Parathyroid adenoma (tissue), 2 donors: Measurements from ENCODE around the gene SRSF2.
"Not testable (repeated sequence)": the region's sequence is repeated elsewhere in the genome, so short reads cannot be mapped to it uniquely, and the experiment has no call there.

Experiments used
- H2AFZ ChIP-seq: fragments of 300-600 bp; sonication (generic); one replicate; pipeline ENCODE4 v1.7.0; 2017; ENCODE audit warnings: antibody characterized with exemption, mild to moderate bottlenecking
- H3K27ac ChIP-seq: fragments of 300-600 bp; sonication (generic); one replicate; pipeline ENCODE4 v1.7.0; 2017
- H3K27me3 ChIP-seq: fragments of 300-600 bp; sonication (generic); one replicate; pipeline ENCODE4 v1.7.0; 2017; ENCODE audit warnings: low read length; ENCODE audit not compliant: control insufficient read depth, insufficient read depth
- H3K36me3 ChIP-seq: fragments of 300-600 bp; sonication (generic); one replicate; pipeline ENCODE4 v1.7.0; 2017; ENCODE audit warnings: low read length; ENCODE audit not compliant: control insufficient read depth, insufficient read depth
- H3K4me1 ChIP-seq: fragments of 300-600 bp; sonication (generic); one replicate; pipeline ENCODE4 v1.7.0; 2017; ENCODE audit warnings: control low read depth
- H3K4me2 ChIP-seq: fragments of 300-600 bp; sonication (generic); one replicate; pipeline ENCODE4 v1.7.0; 2017; ENCODE audit warnings: low read length
- H3K4me3 ChIP-seq: fragments of 300-600 bp; sonication (generic); one replicate; pipeline ENCODE4 v1.7.0; 2017; ENCODE audit warnings: low read depth, low read length
- H3K79me2 ChIP-seq: fragments of 300-600 bp; sonication (generic); one replicate; pipeline ENCODE4 v1.7.0; 2017; ENCODE audit warnings: control low read depth
- H3K9ac ChIP-seq: fragments of 300-600 bp; sonication (generic); one replicate; pipeline ENCODE4 v1.7.0; 2017; ENCODE audit warnings: mild to moderate bottlenecking
- H3K9me3 ChIP-seq: fragments of 300-600 bp; sonication (generic); one replicate; pipeline ENCODE4 v1.7.0; 2017; ENCODE audit warnings: low read length; ENCODE audit not compliant: control insufficient read depth
- CTCF ChIP-seq: fragments of 300-600 bp; sonication (generic); IDR thresholded peaks from one replicate; pipeline ENCODE4 v1.7.0; 2017; ENCODE audit warnings: antibody characterized with exemption, mild to moderate bottlenecking
- donor health status: primary hyperparathyroidism.

SRSF2 gene

GRCh38 chr17:76747716-76748363 is 10.7 kb upstream of the SRSF2 start:
- no peak overlapping the region for H3K9ac ChIP-seq
- H3K27me3 ChIP-seq, result no peaks in the 10 kb centered on the region
- H3K79me2 ChIP-seq, result no peaks in the 10 kb centered on the region
- H3K4me2 ChIP-seq, result no peak overlapping the region
- H3K4me3 ChIP-seq, result no peak overlapping the region
- H3K4me1 ChIP-seq, result no peaks in the 10 kb centered on the region
- H3K36me3 ChIP-seq, result no peaks in the 10 kb centered on the region
- H3K9me3 ChIP-seq, result no peaks in the 10 kb centered on the region
- no peak overlapping the region for H2AFZ ChIP-seq
- no peak for TF ChIP-seq CTCF
- H3K27ac ChIP-seq, result no peak overlapping the region

- not testable (repeated sequence) for H3K27ac ChIP-seq
These were observed 8.7 kb upstream of the SRSF2 start for GRCh38 chr17:76745785-76746184.

GRCh38 chr17:76744747-76745146 is 7.6 kb upstream of the SRSF2 start:
- H3K4me3 ChIP-seq, result no peak overlapping the region
- H3K9ac ChIP-seq, result no peak overlapping the region
- H3K9me3 ChIP-seq, result no peaks in the 10 kb centered on the region
- H3K27ac ChIP-seq, result no peak overlapping the region
- TF ChIP-seq CTCF, result no peak
- H3K36me3 ChIP-seq, result no peaks in the 10 kb centered on the region
- no peaks in the 10 kb centered on the region for H3K27me3 ChIP-seq
- no peak overlapping the region for H2AFZ ChIP-seq
- no peaks in the 10 kb centered on the region for H3K4me1 ChIP-seq
- no peaks in the 10 kb centered on the region for H3K79me2 ChIP-seq
- no peak overlapping the region for H3K4me2 ChIP-seq

More at GRCh38 chr17:76745785-76746184, 8.7 kb upstream of the SRSF2 start:
- not testable (repeated sequence) for H3K27me3 ChIP-seq, H3K4me3 ChIP-seq, H2AFZ ChIP-seq, H3K36me3 ChIP-seq, H3K9me3 ChIP-seq, H3K79me2 ChIP-seq, H3K4me1 ChIP-seq, H3K4me2 ChIP-seq, H3K9ac ChIP-seq

- TF ChIP-seq CTCF, result no peak
- H3K4me3 ChIP-seq, result no peak overlapping the region
- no peak overlapping the region for H3K4me2 ChIP-seq
- no peaks in the 10 kb centered on the region for H3K9me3 ChIP-seq
- no peaks in the 10 kb centered on the region for H3K36me3 ChIP-seq
- no peak overlapping the region for H3K9ac ChIP-seq
- H3K79me2 ChIP-seq, result peaks cover 13% of the 10 kb centered on the region
- H3K27me3 ChIP-seq, result no peaks in the 10 kb centered on the region
- peaks cover 9% of the 10 kb centered on the region for H3K4me1 ChIP-seq
- no peak overlapping the region for H3K27ac ChIP-seq
- no peak overlapping the region for H2AFZ ChIP-seq
These were observed 5.8 kb upstream of the SRSF2 start for GRCh38 chr17:76742958-76743357.

GRCh38 chr17:76740329-76741118 is 3.4 kb upstream of the SRSF2 start:
- no peaks in the 10 kb centered on the region for H3K9me3 ChIP-seq
- no peaks in the 10 kb centered on the region for H3K36me3 ChIP-seq
- peaks cover 13% of the 10 kb centered on the region for H3K79me2 ChIP-seq
- H3K27me3 ChIP-seq, result no peaks in the 10 kb centered on the region
- H3K27ac ChIP-seq, result no peak overlapping the region
- no peak overlapping the region for H3K9ac ChIP-seq
- H3K4me3 ChIP-seq, result no peak overlapping the region
- H3K4me1 ChIP-seq, result peaks cover 9% of the 10 kb centered on the region
- no peak overlapping the region for H3K4me2 ChIP-seq
- TF ChIP-seq CTCF, result no peak
- H2AFZ ChIP-seq, result no peak overlapping the region

- H3K4me3 ChIP-seq, result not testable (repeated sequence)
These were observed 2.5 kb upstream of the SRSF2 start for GRCh38 chr17:76739568-76740115.

More at GRCh38 chr17:76739568-76740115, 2.5 kb upstream of the SRSF2 start:
- not testable (repeated sequence) for H3K27me3 ChIP-seq, H3K9ac ChIP-seq, H3K27ac ChIP-seq, H3K4me2 ChIP-seq, H3K36me3 ChIP-seq, H2AFZ ChIP-seq, H3K9me3 ChIP-seq
- peaks cover 15% of the 10 kb centered on the region for H3K4me1 ChIP-seq
- peaks cover 13% of the 10 kb centered on the region for H3K79me2 ChIP-seq
